ENCODE measurements around the gene FOXN3. TPM values are rescaled to one million over a fixed set of nuclear protein-coding genes. Genes with fewer than 3 reads are reported as not detected.

FOXN3 gene
- polyA plus RNA-seq, 3 donors: 38.7 to 57.4 (median 42.0) TPM

DNA sequence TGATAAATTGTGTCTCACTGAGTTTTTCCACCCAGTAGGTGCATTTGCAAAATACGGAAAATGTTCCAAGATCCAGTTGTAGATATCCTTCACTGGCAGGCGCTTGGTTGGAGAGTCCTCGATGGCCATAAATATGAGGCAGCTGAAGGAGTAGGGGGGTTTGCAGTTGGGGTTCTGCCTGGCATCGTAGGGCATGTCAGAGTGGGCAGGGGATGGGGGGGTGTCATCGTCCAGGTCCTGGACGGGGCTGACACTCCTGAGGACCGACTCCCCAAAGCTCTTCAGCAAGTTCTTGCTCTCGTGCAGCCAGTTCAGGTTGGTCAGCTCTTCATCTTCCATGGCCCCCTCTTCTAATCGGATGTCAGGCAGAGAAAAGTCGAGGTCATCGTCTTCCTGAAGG lies 5.1 kb downstream of the FOXN3 start:
- Histone ChIP-seq H3K27ac (ENCODE audit: low read depth in 1 of 2, low read length in 2 of 2) (no peak overlapping the region), H3K9me3 (replicated peaks in 1 of 2; ENCODE audit: control insufficient read depth in 1 of 2, insufficient read depth in 1 of 2, low read length in 2 of 2) (no peaks in the 10 kb centered on the region), H3K4me3 (replicated peaks in 1 of 3; ENCODE audit: low read depth in 2 of 3, low read length in 3 of 3) (no peak overlapping the region), H3K79me2 (ENCODE audit: insufficient read depth, low read length) (peaks cover 98% of the 10 kb centered on the region), H2AFZ (ENCODE audit: insufficient read depth, low read depth, low read length, poor library complexity, severe bottlenecking) (no peak overlapping the region), H3K4me1 (ENCODE audit: control insufficient read depth in 1 of 2, insufficient read depth in 2 of 2, low read length in 2 of 2) (peaks cover 36 to 59% of the 10 kb centered on the region in 2 donors), H3K4me2 (replicated peaks; ENCODE audit: extremely low read depth, low read length, poor library complexity, severe bottlenecking) (no peak overlapping the region), H4K20me1 (ENCODE audit: insufficient read depth, low read length) (peaks cover 81% of the 10 kb centered on the region), H3K36me3 (replicated peaks in 1 of 2; ENCODE audit: control insufficient read depth in 1 of 2, insufficient read depth in 2 of 2, low read length in 2 of 2) (peaks cover 17 to 39% of the 10 kb centered on the region in 2 donors), H3K27me3 (ENCODE audit: control insufficient read depth in 2 of 2, insufficient read depth in 2 of 2, low read length in 2 of 2) (no peaks in the 10 kb centered on the region), H3K9ac (ENCODE audit: insufficient read depth, low read length, poor library complexity, severe bottlenecking) (no peak overlapping the region)
- H3K36me3 Mint-ChIP-seq: peaks cover 38 to 50% of the 10 kb centered on the region in 2 donors
- 98% methylated on average over 11 of the region's 11 CpGs for WGBS (ENCODE audit: insufficient coverage)
- H3K4me1 Mint-ChIP-seq: peaks cover 56% of the 10 kb centered on the region
- H3K27ac Mint-ChIP-seq: peak overlapping the region in 2 of 7 donors; percentile 4 to 42
- DNase-seq: no peak
- H3K27me3 Mint-ChIP-seq (ENCODE audit: low read depth in 3 of 3): no peaks in the 10 kb centered on the region
- H3K9me3 Mint-ChIP-seq: peaks cover 0 to 2% (median 0%) of the 10 kb centered on the region in 7 donors
- intact Hi-C loops (cut with micrococcal nuclease): loop anchor here (10.0 kb wide), 4 partner anchors 107 to 543 kb away; partner anchors contain the start of genes EFCAB11 (in 1 of the 2) and TDP1 (in 1 of the 2)
- no peak overlapping the region for H3K4me3 Mint-ChIP-seq
- TF ChIP-seq, protein P1, sequence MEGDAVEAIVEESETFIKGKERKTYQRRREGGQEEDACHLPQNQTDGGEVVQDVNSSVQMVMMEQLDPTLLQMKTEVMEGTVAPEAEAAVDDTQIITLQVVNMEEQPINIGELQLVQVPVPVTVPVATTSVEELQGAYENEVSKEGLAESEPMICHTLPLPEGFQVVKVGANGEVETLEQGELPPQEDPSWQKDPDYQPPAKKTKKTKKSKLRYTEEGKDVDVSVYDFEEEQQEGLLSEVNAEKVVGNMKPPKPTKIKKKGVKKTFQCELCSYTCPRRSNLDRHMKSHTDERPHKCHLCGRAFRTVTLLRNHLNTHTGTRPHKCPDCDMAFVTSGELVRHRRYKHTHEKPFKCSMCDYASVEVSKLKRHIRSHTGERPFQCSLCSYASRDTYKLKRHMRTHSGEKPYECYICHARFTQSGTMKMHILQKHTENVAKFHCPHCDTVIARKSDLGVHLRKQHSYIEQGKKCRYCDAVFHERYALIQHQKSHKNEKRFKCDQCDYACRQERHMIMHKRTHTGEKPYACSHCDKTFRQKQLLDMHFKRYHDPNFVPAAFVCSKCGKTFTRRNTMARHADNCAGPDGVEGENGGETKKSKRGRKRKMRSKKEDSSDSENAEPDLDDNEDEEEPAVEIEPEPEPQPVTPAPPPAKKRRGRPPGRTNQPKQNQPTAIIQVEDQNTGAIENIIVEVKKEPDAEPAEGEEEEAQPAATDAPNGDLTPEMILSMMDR (IDR thresholded peaks at IDR 0.05): no peak

DNA sequence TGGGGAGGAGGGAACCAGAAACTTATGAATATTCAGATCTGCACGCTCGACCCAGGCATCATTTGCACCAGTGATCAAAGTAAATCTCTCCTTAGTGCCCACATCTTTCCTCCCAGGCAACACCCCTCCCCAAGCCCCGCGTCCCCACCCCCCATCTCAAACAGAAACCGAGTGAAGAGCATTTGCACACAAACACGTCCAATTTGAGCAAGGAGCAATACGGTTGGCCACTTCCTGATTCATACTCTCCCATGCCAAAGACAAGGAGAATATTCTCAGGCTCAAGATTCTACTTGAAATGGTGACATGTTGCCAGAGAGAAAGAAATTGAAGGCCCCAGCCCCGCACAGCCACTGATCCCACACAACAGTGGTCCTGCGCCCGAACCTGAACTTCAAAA lies 7.1 kb downstream of the FOXN3 start:
- Histone ChIP-seq H2AFZ (ENCODE audit: insufficient read depth, low read depth, low read length, poor library complexity, severe bottlenecking) (no peak overlapping the region), H3K9ac (ENCODE audit: insufficient read depth, low read length, poor library complexity, severe bottlenecking) (no peak overlapping the region), H3K4me3 (replicated peaks in 1 of 3; ENCODE audit: low read depth in 2 of 3, low read length in 3 of 3) (peak overlapping the region in 1 of 3 experiments; percentile 45), H3K4me2 (replicated peaks; ENCODE audit: extremely low read depth, low read length, poor library complexity, severe bottlenecking) (peak overlapping the region; percentile 40), H3K79me2 (ENCODE audit: insufficient read depth, low read length) (peaks cover 100% of the 10 kb centered on the region), H3K36me3 (replicated peaks in 1 of 2; ENCODE audit: control insufficient read depth in 1 of 2, insufficient read depth in 2 of 2, low read length in 2 of 2) (peaks cover 23 to 51% of the 10 kb centered on the region in 2 donors), H4K20me1 (ENCODE audit: insufficient read depth, low read length) (peaks cover 97% of the 10 kb centered on the region), H3K27ac (ENCODE audit: low read depth in 1 of 2, low read length in 2 of 2) (peak overlapping the region; percentile 33 to 62), H3K27me3 (ENCODE audit: control insufficient read depth in 2 of 2, insufficient read depth in 2 of 2, low read length in 2 of 2) (no peaks in the 10 kb centered on the region), H3K9me3 (replicated peaks in 1 of 2; ENCODE audit: control insufficient read depth in 1 of 2, insufficient read depth in 1 of 2, low read length in 2 of 2) (no peaks in the 10 kb centered on the region), H3K4me1 (ENCODE audit: control insufficient read depth in 1 of 2, insufficient read depth in 2 of 2, low read length in 2 of 2) (peaks cover 31 to 53% of the 10 kb centered on the region in 2 donors)
- intact Hi-C loops (cut with micrococcal nuclease): loop anchor here (10.0 kb wide), 4 partner anchors 105 to 545 kb away; partner anchors contain the start of genes EFCAB11 (in 1 of the 2) and TDP1 (in 1 of the 2)
- TF ChIP-seq, protein P1 (IDR thresholded peaks at IDR 0.05): no peak
- no peak for DNase-seq
- Mint-ChIP-seq H3K27me3 (ENCODE audit: low read depth in 3 of 3) (no peaks in the 10 kb centered on the region), H3K9me3 (peaks cover 0 to 2% (median 0%) of the 10 kb centered on the region in 7 donors), H3K36me3 (peaks cover 48 to 62% of the 10 kb centered on the region in 2 donors), H3K27ac (peak overlapping the region; percentile 77 to 90 (median 83)), H3K4me1 (peaks cover 55% of the 10 kb centered on the region), H3K4me3 (peak overlapping the region; percentile 55 to 79)
- 52% methylated on average over 4 of the region's 10 CpGs for WGBS (ENCODE audit: insufficient coverage)

Data from CD14-positive monocyte (primary cell).